H1 (cell line): ENCODE data around the gene MPEG1. TPM values are rescaled to one million over a fixed set of nuclear protein-coding genes. Genes with fewer than 3 reads are reported as not detected.
A peak's percentile ranks its signal among the peaks of the same experiment; 100 is the strongest.

Experiments
- CTCF ChIA-PET: fragments of 300-600 bp; sonication (Branson Sonifier 250); formaldehyde crosslinking; loops from one replicate; lab custom pipeline; 2021; ENCODE audit not compliant: partially characterized antibody; lab: Charles Lee
- POLR2A ChIA-PET: fragments of 300-600 bp; sonication (Branson Sonifier 250); formaldehyde crosslinking; loops from one replicate; lab custom pipeline; 2021; ENCODE audit warnings: inconsistent platforms; ENCODE audit not compliant: partially characterized antibody; lab: Charles Lee
- DNase-seq, 2 experiments: peaks; one replicate each; pipeline versions ENCODE4 v3.0.0 to v3.0.0-alpha.2; 2010 to 2022; ENCODE audit warnings: low spot score in 2 of 2, low read depth in 1 of 2, mixed read lengths in 1 of 2
- FAIRE-seq: peaks from 2 replicates; lab custom pipeline; 2011; peaks lifted over from hg19 to GRCh38; lab: Jason Lieb, UNC
- H2AFZ ChIP-seq: 2 replicates; pipeline ENCODE4 v1.8.1; 2012; ENCODE audit warnings: low read length, inconsistent platforms
- H2AK5ac ChIP-seq: 2 replicates; pipeline ENCODE4 v1.6.1; 2013; ENCODE audit warnings: low read depth, low read length
- H2BK120ac ChIP-seq: replicated peaks from 2 replicates; pipeline ENCODE3; 2013; ENCODE audit warnings: low read depth, low read length, inconsistent platforms
- H2BK12ac ChIP-seq: 2 replicates; pipeline ENCODE4 v1.6.1; 2013; ENCODE audit warnings: low read depth, low read length
- H2BK15ac ChIP-seq: 2 replicates; pipeline ENCODE4 v1.6.1; 2013; ENCODE audit warnings: low read length
- H2BK20ac ChIP-seq: 2 replicates; pipeline ENCODE4 v1.6.1; 2013; ENCODE audit warnings: low read length
- H2BK5ac ChIP-seq: 2 replicates; pipeline ENCODE4 v1.6.1; 2013; ENCODE audit warnings: low read depth, low read length
- H3K14ac ChIP-seq: 2 replicates; pipeline ENCODE4 v1.6.1; 2013; ENCODE audit warnings: inconsistent platforms; ENCODE audit not compliant: insufficient read length
- H3K18ac ChIP-seq: 2 replicates; pipeline ENCODE4 v1.6.1; 2013; ENCODE audit warnings: low read length; ENCODE audit errors: extremely low read depth
- H3K23ac ChIP-seq: 2 replicates; pipeline ENCODE4 v1.6.1; 2013; ENCODE audit warnings: inconsistent platforms; ENCODE audit not compliant: insufficient read length
- H3K23me2 ChIP-seq: 2 replicates; pipeline ENCODE4 v1.6.1; 2013; ENCODE audit warnings: low read depth, low read length
- H3K27ac ChIP-seq: 2 replicates; pipeline ENCODE4 v1.6.1; 2011; ENCODE audit warnings: low read depth, low read length, inconsistent platforms
- H3K27me3 ChIP-seq, 4 experiments: replicated peaks in 1 of 4; 1 replicate in 1 of 4; 2 replicates in 3 of 4; pipeline versions ENCODE4 v1.6.1 to v1.8.1; 2011 to 2013; ENCODE audit warnings: low read length in 3 of 4, mild to moderate bottlenecking in 3 of 4, inconsistent platforms in 2 of 4, mixed read lengths in 2 of 4, moderate library complexity in 1 of 4; ENCODE audit not compliant: control insufficient read depth in 3 of 4, insufficient read depth in 3 of 4; ENCODE audit errors: extremely low read depth in 1 of 4
- H3K36me3 ChIP-seq, 4 experiments: 2 replicates each; pipeline versions ENCODE4 v1.6.1 to v1.8.1; 2011 to 2013; ENCODE audit warnings: mild to moderate bottlenecking in 4 of 4, low read length in 3 of 4, moderate library complexity in 2 of 4, control low read depth in 1 of 4, inconsistent platforms in 1 of 4; ENCODE audit not compliant: insufficient read depth in 4 of 4, control insufficient read depth in 2 of 4
- H3K4ac ChIP-seq: replicated peaks from 2 replicates; pipeline ENCODE3; 2013; ENCODE audit warnings: low read length, low read depth, mixed read lengths, inconsistent platforms; ENCODE audit not compliant: insufficient read length
- H3K4me1 ChIP-seq, 4 experiments: replicated peaks in 1 of 4; 1 replicate in 1 of 4; 2 replicates in 3 of 4; pipeline versions ENCODE4 v1.6.1 to v1.8.1; 2011 to 2013; ENCODE audit warnings: low read length in 3 of 4, inconsistent platforms in 2 of 4, mixed read lengths in 1 of 4; ENCODE audit not compliant: insufficient read depth in 4 of 4, control insufficient read depth in 3 of 4
- H3K4me2 ChIP-seq, 2 experiments: 2 replicates each; pipeline versions ENCODE4 v1.6.1 to v1.8.1; 2011 to 2013; ENCODE audit warnings: low read depth in 2 of 2, low read length in 2 of 2, control low read depth in 1 of 2, inconsistent platforms in 1 of 2, mild to moderate bottlenecking in 1 of 2; ENCODE audit not compliant: insufficient read depth in 1 of 2
- H3K4me3 ChIP-seq, 4 experiments: fragments of 200-600, 300-600 bp in 1 of 4; sonication (generic), shearing (Covaris generic), sonication (Bioruptor Twin) in 1 of 4; 2 replicates each; pipeline versions ENCODE4 v1.5.1 to v1.8.1; 2011 to 2016; ENCODE audit warnings: low read length in 4 of 4, low read depth in 3 of 4, control low read depth in 2 of 4, inconsistent platforms in 2 of 4, mild to moderate bottlenecking in 2 of 4, mixed read lengths in 1 of 4, moderate library complexity in 1 of 4; ENCODE audit not compliant: insufficient read depth in 2 of 4; ENCODE audit errors: extremely low read depth in 1 of 4
- H3K56ac ChIP-seq: replicated peaks from 2 replicates; pipeline ENCODE3; 2013; ENCODE audit warnings: low read depth, mild to moderate bottlenecking, mixed read lengths, low read length, inconsistent platforms; ENCODE audit not compliant: insufficient read length
- H3K79me1 ChIP-seq: 2 replicates; pipeline ENCODE4 v1.6.1; 2013; ENCODE audit warnings: low read depth, low read length, control low read depth
- H3K79me2 ChIP-seq, 2 experiments: 2 replicates each; pipeline versions ENCODE4 v1.6.1 to v1.8.1; 2012 to 2013; ENCODE audit warnings: low read length in 2 of 2, mild to moderate bottlenecking in 2 of 2, inconsistent platforms in 1 of 2; ENCODE audit not compliant: insufficient read depth in 2 of 2, control insufficient read depth in 1 of 2
- H3K9ac ChIP-seq, 4 experiments: replicated peaks in 1 of 4; 1 replicate in 1 of 4; 2 replicates in 3 of 4; pipeline versions ENCODE4 v1.6.1 to v1.8.1; 2011 to 2013; ENCODE audit warnings: low read depth in 3 of 4, low read length in 3 of 4, control low read depth in 2 of 4, mild to moderate bottlenecking in 2 of 4, moderate library complexity in 2 of 4, inconsistent platforms in 1 of 4; ENCODE audit errors: extremely low read depth in 1 of 4
- H3K9me3 ChIP-seq, 2 experiments: 2 replicates each; pipeline versions ENCODE4 v1.6.1 to v1.8.1; 2012 to 2013; ENCODE audit warnings: mild to moderate bottlenecking in 2 of 2, moderate library complexity in 2 of 2, control low read depth in 1 of 2, inconsistent platforms in 1 of 2, low read depth in 1 of 2, low read length in 1 of 2, mixed read lengths in 1 of 2; ENCODE audit not compliant: insufficient read depth in 2 of 2
- H4K20me1 ChIP-seq, 2 experiments: replicated peaks in 1 of 2; 2 replicates each; pipeline versions ENCODE3 to v1.8.1; 2011 to 2013; ENCODE audit warnings: inconsistent platforms in 2 of 2, low read length in 2 of 2, mild to moderate bottlenecking in 1 of 2; ENCODE audit not compliant: insufficient read depth in 2 of 2, control insufficient read depth in 1 of 2
- H4K5ac ChIP-seq: 2 replicates; pipeline ENCODE4 v1.6.1; 2013; ENCODE audit warnings: low read length, low read depth, mixed read lengths, inconsistent platforms; ENCODE audit not compliant: insufficient read length
- H4K8ac ChIP-seq: 2 replicates; pipeline ENCODE4 v1.8.0; 2013; ENCODE audit warnings: mild to moderate bottlenecking, moderate library complexity, low read length, inconsistent platforms; ENCODE audit not compliant: insufficient read depth; ENCODE audit errors: extremely low read depth
- H4K91ac ChIP-seq: replicated peaks from 2 replicates; pipeline ENCODE3; 2013; ENCODE audit warnings: low read length, mixed read lengths, inconsistent platforms; ENCODE audit not compliant: insufficient read length
- CEBPB ChIP-seq: IDR thresholded peaks from 2 replicates; pipeline ENCODE4 v1.6.1; 2012; ENCODE audit warnings: low read depth, low read length
- EGR1 ChIP-seq: IDR thresholded peaks from 2 replicates; pipeline ENCODE4 v1.6.1; 2011; ENCODE audit warnings: low read depth, low read length, borderline replicate concordance
- FOSL1 ChIP-seq: IDR thresholded peaks from 2 replicates; pipeline ENCODE4 v1.6.1; 2011; ENCODE audit warnings: mild to moderate bottlenecking, low read depth, low read length, moderate library complexity; ENCODE audit not compliant: insufficient read depth
- KDM4A ChIP-seq: IDR thresholded peaks from one replicate; pipeline ENCODE4 v1.7.1; 2012; ENCODE audit warnings: low read depth, mild to moderate bottlenecking, moderate library complexity, low read length, inconsistent platforms; ENCODE audit not compliant: severe bottlenecking
- NRF1 ChIP-seq: IDR thresholded peaks from 2 replicates; pipeline ENCODE4 v1.6.1; 2011; ENCODE audit warnings: mild to moderate bottlenecking, low read depth, low read length, improper control_type of control experiment
- PHF8 ChIP-seq: fragments of 200-600 bp; sonication (generic); conservative IDR thresholded peaks from 2 replicates; pipeline ENCODE4 v1.7.1; 2012; ENCODE audit warnings: low read depth, mild to moderate bottlenecking, inconsistent platforms, low read length, moderate library complexity
- POLR2AphosphoS5 ChIP-seq: IDR thresholded peaks from 2 replicates; pipeline ENCODE4 v1.6.1; 2011; ENCODE audit warnings: low read depth, low read length
- SIN3A ChIP-seq, 2 experiments: IDR thresholded peaks in 1 of 2; conservative IDR thresholded peaks in 1 of 2; 2 replicates each; pipeline ENCODE4 v1.6.1; 2011 to 2012; ENCODE audit warnings: low read length in 2 of 2, improper control_type of control experiment in 1 of 2, low read depth in 1 of 2, mild to moderate bottlenecking in 1 of 2
- TAF1 ChIP-seq: IDR thresholded peaks from 2 replicates; pipeline ENCODE4 v1.6.1; 2011; ENCODE audit warnings: mild to moderate bottlenecking, low read depth, low read length
- TEAD4 ChIP-seq: IDR thresholded peaks from 2 replicates; pipeline ENCODE4 v1.6.1; 2012; ENCODE audit warnings: low read depth, low read length, inconsistent platforms, mixed read lengths
- WGBS, 2 experiments: shearing (Covaris generic) in 1 of 2; methylation state at CpG; one replicate each; pipeline versions ENCODE4 v1.1.6 to v1.1.7; 2013 to 2015; ENCODE audit warnings: low lambda C conversion rate in 2 of 2, mixed read lengths in 2 of 2, inconsistent platforms in 1 of 2, low coverage in 1 of 2, missing lambda C conversion rate in 1 of 2; ENCODE audit not compliant: insufficient replicate concordance in 2 of 2, insufficient coverage in 1 of 2, insufficient read length in 1 of 2; ENCODE audit errors: extremely low coverage in 1 of 2, missing lambda C conversion rate in 1 of 2; 5-methylcytosine and 5-hydroxymethylcytosine counted together
- polyA plus RNA-seq, 7 experiments: library from polyadenylated mRNA; depleted of rRNA in 3 of 7; stranded (reverse) in 5 of 7; unstranded in 2 of 7; fragments of >200 nt in 5 of 7; fragments of 200-250 nt in 2 of 7; gene quantifications; 1 replicate in 5 of 7; 2 replicates in 1 of 7; 4 replicates in 1 of 7; pipeline versions ENCODE4 v1.2.1 to v1.2.3, GENCODE V29; 2011 to 2013; ENCODE audit warnings: missing spikeins in 2 of 7, mixed read lengths in 2 of 7
- total RNA-seq: library from RNA; stranded (reverse); fragmentation: NEBNext Ultra II Directional; extraction: Animal tissue kit (Norgen Biotek cat#: 25700); gene quantifications from 2 replicates; pipeline ENCODE4 v1.2.1, GENCODE V29; 2021

The MPEG1 gene
- total and polyA plus RNA-seq, 2 of the 8 experiments (the other 6 are each of a cell fraction or from before 2014, with no cell fraction given), result not detected

GRCh38 chr11:59171508-59172322 is 41.0 kb downstream of the MPEG1 start, which contains the start of gene DTX4:
DTX4 (plus strand) TSS chr11:59172132; CDS start chr11:59172596, 464 bp downstream.
- ChIA-PET CTCF (interaction anchor here (0.6 to 9.6 kb wide), 35 partner anchors 10 to 1535 kb away, joined by 3 to 201 read pairs (median 4); partner anchors contain the start of genes FAM111A and OR5A2), POLR2A (interaction anchor here (0.7 to 5.5 kb wide), 13 partner anchors 13 to 642 kb away, joined by 3 to 79 read pairs (median 4); partner anchors contain the start of genes OR5A2 and PATL1)
- H4K91ac ChIP-seq, result peak within 1 kb of the TSS; percentile 97
- H3K14ac ChIP-seq, result no peak within 1 kb of the TSS
- peaks cover 18% of the 10 kb centered on the region for H3K23me2 ChIP-seq
- peak within 1 kb of the TSS; percentile 69 for H2BK120ac ChIP-seq
- H2BK15ac ChIP-seq, result peak within 1 kb of the TSS; percentile 99
- H2BK20ac ChIP-seq, result no peak within 1 kb of the TSS
- H3K27ac ChIP-seq, result peak within 1 kb of the TSS; percentile 90
- H2BK5ac ChIP-seq, result peak within 1 kb of the TSS; percentile 87
- H3K27me3 ChIP-seq, result no peaks in the 10 kb centered on the region
- peak within 1 kb of the TSS; percentile 70 for H4K5ac ChIP-seq
- peak within 1 kb of the TSS; percentile 33 to 95 (median 84) for H3K9ac ChIP-seq
- H3K79me1 ChIP-seq, result no peaks in the 10 kb centered on the region
- 1% methylated on average over 38 of the region's 64 CpGs; no CpG with 5 or more reads in 1 of the 2 experiments for WGBS, 2 experiments
- H2AFZ ChIP-seq, result peak within 1 kb of the TSS; percentile 85; the same call in 1 of the 2 replicates
- no peak within 1 kb of the TSS for H3K23ac ChIP-seq
- no peaks in the 10 kb centered on the region for H3K36me3 ChIP-seq
- H3K18ac ChIP-seq, result peak within 1 kb of the TSS; percentile 95
- no peak within 1 kb of the TSS for H2AK5ac ChIP-seq
- no peaks in the 10 kb centered on the region for H3K9me3 ChIP-seq
- peak within 1 kb of the TSS; percentile 72 for H2BK12ac ChIP-seq
- no peak for FAIRE-seq
- peaks cover 0 to 12% of the 10 kb centered on the region in 2 experiments; a peak in 1 of 4 replicates for H3K79me2 ChIP-seq
- peak within 1 kb of the TSS; percentile 87 for H4K8ac ChIP-seq
- peaks cover 4 to 10% (median 7%) of the 10 kb centered on the region in 4 experiments; a peak in 6 of 7 replicates for H3K4me1 ChIP-seq
- H3K56ac ChIP-seq, result peak within 1 kb of the TSS; percentile 83
- peaks cover 2% of the 10 kb centered on the region in 2 experiments for H4K20me1 ChIP-seq
- H3K4ac ChIP-seq, result peak within 1 kb of the TSS; percentile 46
- H3K4me2 ChIP-seq, result peak within 1 kb of the TSS; percentile 98 to 99
- DNase-seq, result peak; percentile 79 to 95
- peak within 1 kb of the TSS; percentile 48 to 95 (median 92) for H3K4me3 ChIP-seq
- 0 out of 2 replicates have a peak, but pooled peaks have one; percentile 42 for TF ChIP-seq TEAD4
- TF ChIP-seq PHF8, result peak; percentile 81
- no peak for TF ChIP-seq NRF1
- TF ChIP-seq FOSL1, result no peak
- peak; percentile 61 to 64; a peak in 1 of 4 replicates for TF ChIP-seq SIN3A (conservative IDR thresholded peaks at IDR 0.05 in 1 of 2, IDR thresholded peaks at IDR 0.05 in 1 of 2; ENCODE audit: low read depth in 1 of 2, low read length in 2 of 2)
- peak; percentile 83 for TF ChIP-seq POLR2AphosphoS5
- peak; percentile 46; the same call in 1 of the 2 replicates for TF ChIP-seq EGR1
- peak; percentile 80 for TF ChIP-seq CEBPB
- TF ChIP-seq TAF1, result peak; percentile 61
- peak; percentile 84 for TF ChIP-seq KDM4A
